Stomach (tissue), 4 donors: ENCODE data around the gene ANO1.

ENCODE experiments used
- CTCF ChIP-seq, 7 experiments: fragments of 450-650 bp in 4 of 7; fragments of 200-600 bp in 3 of 7; sonication (generic) in 3 of 7; IDR thresholded peaks; one replicate each; pipeline ENCODE4 v1.5.1; 2016 to 2019; ENCODE audit warnings: antibody characterized with exemption in 7 of 7, control low read depth in 2 of 7, mild to moderate bottlenecking in 1 of 7
- EP300 ChIP-seq: sonication (generic); formaldehyde crosslinking; IDR thresholded peaks from one replicate; pipeline ENCODE4 v1.6.1; 2017; ENCODE audit warnings: antibody characterized with exemption

DNA sequence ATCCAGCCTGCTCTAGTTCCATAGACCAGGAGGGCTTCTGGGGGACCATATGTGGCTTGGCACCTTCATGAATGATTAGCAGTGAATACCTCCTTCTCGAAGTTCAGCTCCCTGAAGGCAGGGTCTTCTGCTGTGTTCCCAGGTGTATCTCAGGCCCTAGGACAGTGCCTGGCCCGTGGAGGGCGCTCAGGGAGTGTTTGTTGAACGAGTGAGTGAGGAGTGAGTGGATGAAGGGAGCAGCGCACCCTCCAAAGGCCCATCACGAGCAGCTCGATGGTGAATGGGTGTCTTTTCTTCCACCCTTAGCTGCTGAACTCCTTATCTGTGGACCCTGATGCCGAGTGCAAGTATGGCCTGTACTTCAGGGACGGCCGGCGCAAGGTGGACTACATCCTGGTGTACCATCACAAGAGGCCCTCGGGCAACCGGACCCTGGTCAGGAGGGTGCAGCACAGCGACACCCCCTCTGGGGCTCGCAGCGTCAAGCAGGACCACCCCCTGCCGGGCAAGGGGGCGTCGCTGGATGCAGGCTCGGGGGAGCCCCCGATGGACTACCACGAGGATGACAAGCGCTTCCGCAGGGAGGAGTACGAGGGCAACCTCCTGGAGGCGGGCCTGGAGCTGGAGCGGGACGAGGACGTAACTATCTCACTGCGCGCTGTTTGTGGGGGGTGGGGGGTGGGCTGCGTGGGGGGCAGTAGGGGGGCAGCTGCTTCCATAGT lies 9.5 kb downstream of the ANO1 start:
- TF ChIP-seq CTCF (IDR thresholded peaks at IDR 0.05) (no peak), EP300 (no peak)
